Suprapubic skin (tissue), 4 donors: ENCODE results near the gene HOXC6. TPM values are rescaled to one million over a fixed set of nuclear protein-coding genes. Genes with fewer than 3 reads are reported as not detected.

ENCODE experiments used
- DNase-seq, 2 donors: peaks; one replicate each; pipeline ENCODE4 v3.0.0-alpha.2; 2019; ENCODE audit warnings: low spot score in 2 of 2
- H3K27ac ChIP-seq: fragments of 200-600 bp; sonication (generic); one replicate; pipeline ENCODE4 v1.5.1; 2019
- H3K27me3 ChIP-seq: fragments of 200-600 bp; sonication (generic); one replicate; pipeline ENCODE4 v1.5.1; 2019
- H3K36me3 ChIP-seq: fragments of 200-600 bp; sonication (generic); one replicate; pipeline ENCODE4 v1.5.1; 2019
- H3K4me1 ChIP-seq: fragments of 200-600 bp; sonication (generic); one replicate; pipeline ENCODE4 v1.5.1; 2019
- H3K4me3 ChIP-seq: fragments of 200-600 bp; sonication (generic); one replicate; pipeline ENCODE4 v1.5.1; 2019; ENCODE audit warnings: mild to moderate bottlenecking
- H3K9me3 ChIP-seq: fragments of 200-600 bp; sonication (generic); one replicate; pipeline ENCODE4 v1.5.1; 2019
- CTCF ChIP-seq, 2 donors: fragments of 200-600 bp in 1 of 2; fragments of 450-650 bp in 1 of 2; sonication (generic) in 1 of 2; IDR thresholded peaks; one replicate each; pipeline ENCODE4 v1.5.1; 2016 to 2019; ENCODE audit warnings: antibody characterized with exemption in 2 of 2, mild to moderate bottlenecking in 1 of 2, moderate library complexity in 1 of 2
- EP300 ChIP-seq: sonication (generic); formaldehyde crosslinking; IDR thresholded peaks from one replicate; pipeline ENCODE4 v1.6.1; 2017; ENCODE audit warnings: antibody characterized with exemption
- POLR2A ChIP-seq, 2 donors: fragments of 450-650 bp; IDR thresholded peaks; one replicate each; pipeline ENCODE4 v1.6.1; 2017; ENCODE audit warnings: antibody characterized with exemption in 2 of 2, mild to moderate bottlenecking in 2 of 2, moderate library complexity in 2 of 2
- POLR2AphosphoS5 ChIP-seq, 3 donors: sonication (generic); formaldehyde crosslinking; IDR thresholded peaks; one replicate each; pipeline ENCODE4 v1.6.1; 2017; ENCODE audit warnings: antibody characterized with exemption in 3 of 3
- WGBS: methylation state at CpG from one replicate; pipeline ENCODE4 v1.1.5; 2018; 5-methylcytosine and 5-hydroxymethylcytosine counted together
- total RNA-seq, 4 donors: library from RNA; depleted of rRNA; stranded (reverse); fragments of >200 nt; gene quantifications; one replicate each; pipeline ENCODE4 v1.1.0, GENCODE V29; 2016

The HOXC6 gene
- total RNA-seq, 4 donors from 2014 or later, result 0.98 to 6.2 (median 2.4) TPM

- no peaks in the 10 kb centered on the region for H3K36me3 ChIP-seq
- DNase-seq, result no peak
- H3K4me1 ChIP-seq, result peaks cover 86% of the 10 kb centered on the region
- whole genome bisulfite sequencing, result 0% methylated on average over 9 of the region's 17 CpGs
- H3K27me3 ChIP-seq, result peaks cover 11% of the 10 kb centered on the region
- H3K9me3 ChIP-seq, result no peaks in the 10 kb centered on the region
- H3K27ac ChIP-seq, result peak overlapping the region; percentile 98
- no peak for TF ChIP-seq POLR2AphosphoS5 (IDR thresholded peaks at IDR 0.05)
- TF ChIP-seq POLR2A (IDR thresholded peaks at IDR 0.05), result no peak
- H3K4me3 ChIP-seq, result peak overlapping the region; percentile 67
These were observed 33.2 kb upstream of the HOXC6 start for GRCh38 chr12:53995002-53995377.

GRCh38 chr12:53995378-53996239 is 32.6 kb upstream of the HOXC6 start:
- no peaks in the 10 kb centered on the region for H3K36me3 ChIP-seq
- H3K4me1 ChIP-seq, result peaks cover 81% of the 10 kb centered on the region
- 0% methylated on average over 40 of the region's 48 CpGs for WGBS
- no peaks in the 10 kb centered on the region for H3K9me3 ChIP-seq
- peak in 2 of 3 donors; percentile 79 to 86 for TF ChIP-seq POLR2AphosphoS5 (IDR thresholded peaks at IDR 0.05)
- no peak for TF ChIP-seq CTCF (IDR thresholded peaks at IDR 0.05)
- peak; percentile 21 to 58 for TF ChIP-seq POLR2A (IDR thresholded peaks at IDR 0.05)
- DNase-seq, result peak in 1 of 2 donors; percentile 83
- peak overlapping the region; percentile 98 for H3K27ac ChIP-seq
- H3K4me3 ChIP-seq, result peak overlapping the region; percentile 67
- peaks cover 14% of the 10 kb centered on the region for H3K27me3 ChIP-seq

- Histone ChIP-seq H3K27me3 (peaks cover 15% of the 10 kb centered on the region), H3K9me3 (no peaks in the 10 kb centered on the region), H3K4me3 (peak overlapping the region; percentile 67), H3K4me1 (peaks cover 81% of the 10 kb centered on the region), H3K36me3 (no peaks in the 10 kb centered on the region), H3K27ac (peak overlapping the region; percentile 98)
- no peak for TF ChIP-seq POLR2A (IDR thresholded peaks at IDR 0.05)
- 31% methylated on average over 29 of the region's 29 CpGs for WGBS
- no peak for DNase-seq
These were observed 31.7 kb upstream of the HOXC6 start for GRCh38 chr12:53996240-53997203.

- Histone ChIP-seq H3K27me3 (peaks cover 15% of the 10 kb centered on the region), H3K4me3 (peak overlapping the region; percentile 67), H3K9me3 (no peaks in the 10 kb centered on the region), H3K27ac (peak overlapping the region; percentile 98), H3K4me1 (peaks cover 71% of the 10 kb centered on the region), H3K36me3 (no peaks in the 10 kb centered on the region)
- TF ChIP-seq EP300 (no peak), POLR2AphosphoS5 (IDR thresholded peaks at IDR 0.05) (no peak), CTCF (IDR thresholded peaks at IDR 0.05) (no peak), POLR2A (IDR thresholded peaks at IDR 0.05) (no peak)
- no peak for DNase-seq
- 7% methylated on average over 28 of the region's 35 CpGs for WGBS
These were observed 30.8 kb upstream of the HOXC6 start for GRCh38 chr12:53997204-53998109.

- Histone ChIP-seq H3K27me3 (peaks cover 14% of the 10 kb centered on the region), H3K4me1 (peaks cover 69% of the 10 kb centered on the region), H3K4me3 (peak overlapping the region; percentile 67), H3K9me3 (no peaks in the 10 kb centered on the region), H3K36me3 (no peaks in the 10 kb centered on the region), H3K27ac (peak overlapping the region; percentile 98)
- WGBS, result 12% methylated on average over 11 of the region's 11 CpGs
- no peak for DNase-seq
- TF ChIP-seq EP300, result no peak
These were observed 29.9 kb upstream of the HOXC6 start for GRCh38 chr12:53998110-53998899.

GRCh38 chr12:53998900-53999236 is 29.4 kb upstream of the HOXC6 start:
- TF ChIP-seq EP300, result no peak
- TF ChIP-seq POLR2A (IDR thresholded peaks at IDR 0.05), result no peak
- TF ChIP-seq POLR2AphosphoS5 (IDR thresholded peaks at IDR 0.05), result no peak
- no peak for TF ChIP-seq CTCF (IDR thresholded peaks at IDR 0.05)
- H3K4me1 ChIP-seq, result peaks cover 69% of the 10 kb centered on the region
- H3K36me3 ChIP-seq, result no peaks in the 10 kb centered on the region
- peak overlapping the region; percentile 98 for H3K27ac ChIP-seq
- H3K27me3 ChIP-seq, result peaks cover 13% of the 10 kb centered on the region
- H3K4me3 ChIP-seq, result peak overlapping the region; percentile 67
- WGBS, result 9% methylated on average over 13 of the region's 13 CpGs
- no peak for DNase-seq
- H3K9me3 ChIP-seq, result no peaks in the 10 kb centered on the region
